ENCODE data around the gene ORM2.

ORM2 gene

DNA sequence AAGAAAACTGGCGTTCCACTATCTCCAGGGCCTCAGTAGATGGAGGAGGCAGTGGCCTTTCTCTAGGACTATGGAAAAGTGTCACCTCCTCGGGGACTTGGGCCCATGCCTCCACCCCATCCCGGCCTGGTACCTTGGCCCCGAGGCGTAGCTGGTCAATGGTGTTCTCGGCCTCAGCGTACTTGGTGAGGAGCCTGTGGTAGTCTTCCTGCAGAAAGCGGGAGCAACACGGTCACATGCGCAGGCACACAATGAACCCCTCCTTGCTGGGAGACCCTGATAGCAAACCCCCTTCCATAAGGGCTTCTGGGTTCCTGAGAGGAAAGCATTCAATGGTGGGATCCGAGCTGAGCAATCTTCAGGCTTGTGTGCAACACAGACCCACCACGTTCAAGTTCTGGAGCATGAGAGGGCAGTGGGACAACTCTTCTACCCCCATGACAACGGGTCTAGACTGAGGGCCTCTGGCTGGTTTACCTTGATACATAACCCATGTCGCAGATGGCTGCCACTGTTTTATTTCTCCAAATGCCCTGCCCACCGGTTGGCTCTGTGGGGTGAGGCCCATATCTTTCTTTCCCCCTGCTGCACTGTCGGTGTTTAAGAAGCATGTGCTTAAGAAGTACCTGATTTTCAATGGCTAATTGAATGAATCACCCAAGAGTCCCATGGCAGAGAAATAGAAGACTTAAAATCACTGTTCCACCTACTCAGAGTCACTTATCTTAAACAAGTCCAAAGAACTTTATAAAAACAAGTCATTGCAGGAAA lies 44.5 kb downstream of the ORM2 start:
- DNase-seq, result no peak

DNA sequence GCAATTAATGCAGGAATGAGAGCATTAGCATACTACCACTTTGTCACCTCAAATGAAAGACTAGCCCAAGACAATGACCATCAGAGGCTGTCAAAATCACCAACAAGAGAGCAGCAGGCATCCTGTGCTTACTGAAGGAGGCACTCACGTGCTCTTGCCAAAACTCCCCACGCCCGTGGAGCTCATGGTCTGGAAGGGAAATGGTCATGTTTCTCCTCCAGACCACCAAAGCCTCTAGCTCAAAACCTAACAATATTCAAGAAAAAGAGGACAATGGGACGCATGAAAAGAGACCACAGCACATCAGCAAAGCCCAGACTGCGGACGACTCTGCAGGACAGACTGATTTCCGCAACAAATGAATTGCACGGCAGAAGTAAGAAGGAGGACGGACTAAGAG lies 45.3 kb downstream of the ORM2 start:
- DNase-seq, result no peak

DNA sequence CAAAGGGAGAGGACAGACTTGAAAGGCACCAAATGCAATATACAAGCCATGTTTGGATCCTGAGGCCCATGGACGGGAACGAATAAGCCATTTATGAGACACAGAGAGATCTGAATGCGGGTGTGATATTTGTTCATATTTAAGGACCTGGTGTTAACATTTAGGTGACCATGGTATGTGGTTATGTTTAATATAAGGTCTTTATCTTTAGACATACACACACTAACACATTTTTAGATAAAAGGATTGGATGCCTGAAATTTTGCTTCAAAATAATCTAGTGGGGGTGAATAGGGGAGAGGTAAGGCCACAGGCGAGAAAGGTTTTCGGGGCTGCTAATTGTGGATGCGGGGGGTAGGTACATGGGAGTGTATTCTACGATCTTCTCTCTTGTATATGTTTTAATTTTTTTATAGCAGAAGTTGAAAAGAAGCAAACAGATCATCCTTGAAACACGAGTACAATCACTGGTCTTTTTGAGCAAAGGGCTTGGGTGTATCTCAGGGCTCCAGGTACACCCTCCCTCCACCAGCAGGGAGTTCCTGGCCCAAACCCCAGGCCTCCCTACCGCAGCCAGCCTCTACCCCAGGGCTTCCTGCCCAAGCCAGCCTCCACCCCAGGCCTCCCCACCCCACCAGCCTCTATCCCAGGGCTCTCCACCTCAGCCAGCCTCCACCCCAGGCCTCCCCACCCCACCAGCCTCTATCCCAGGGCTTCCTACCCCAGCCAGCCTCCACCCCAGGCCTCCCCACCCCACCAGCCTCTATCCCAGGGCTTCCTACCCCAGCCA lies 45.9 kb downstream of the ORM2 start:
- DNase-seq, result no peak

GRCh38 chr9:114376586-114377445 lies 47.1 kb downstream of the ORM2 start:
- DNase-seq, result no peak

DNA sequence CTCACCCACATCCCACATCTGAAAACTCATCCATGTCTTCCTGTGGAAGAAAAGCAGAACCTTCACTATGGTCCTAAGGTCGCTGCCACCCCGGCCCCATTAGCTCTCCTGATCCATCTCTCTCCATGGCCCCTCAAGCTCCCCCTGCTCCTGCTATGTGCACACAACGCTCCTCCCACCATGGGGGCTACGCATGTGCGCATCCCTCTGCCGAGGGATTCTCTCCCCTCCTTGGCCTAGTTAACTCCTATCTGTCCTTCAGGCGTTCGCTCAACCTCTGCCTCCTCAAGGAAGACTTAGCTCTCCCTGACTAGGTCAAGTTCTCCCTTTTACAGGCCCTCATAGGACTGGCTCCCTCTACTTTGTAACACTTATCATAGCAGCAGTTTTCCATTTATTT lies 48.3 kb downstream of the ORM2 start:
- DNase-seq, result no peak

DNA sequence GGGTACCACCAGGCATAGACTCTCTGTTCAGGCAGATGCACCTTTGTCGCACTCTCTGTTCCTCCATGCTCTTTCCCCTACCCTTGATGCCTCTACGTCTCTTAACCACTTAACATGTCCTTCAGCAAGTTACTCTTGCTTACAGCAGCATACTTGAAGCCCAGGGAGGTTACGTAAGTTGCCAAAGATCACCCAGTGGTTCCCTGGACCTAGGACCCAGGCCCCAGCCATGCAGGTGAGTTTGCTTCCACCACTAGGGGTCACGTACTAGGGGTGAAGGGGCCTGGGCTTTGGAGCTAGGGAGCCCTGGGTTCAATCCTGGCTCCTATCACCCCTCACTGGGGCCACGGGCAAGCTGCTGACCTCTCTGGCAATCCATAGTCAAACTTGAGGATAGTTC lies 49.2 kb downstream of the ORM2 start:
- no peak for DNase-seq
